HCT116 (cell line): ENCODE data around the gene CARD16. TPM values are rescaled to one million over a fixed set of nuclear protein-coding genes. Genes with fewer than 3 reads are reported as not detected.

Experiments
- ATAC-seq: fragments of 200-7000 bp; cut with Tn5 transposase; 2 replicates; pipeline ENCODE4 v1.9.1; 2020; ENCODE audit warnings: mild to moderate bottlenecking, moderate library complexity
- BruUV-seq: library from RNA; stranded (reverse); fragments of 400-500 nt; replicated peaks from 2 replicates; lab custom pipeline; 2021; lab: Mats Ljungman, UMichigan
- CTCF ChIA-PET: fragments of 300-600 bp; sonication (Branson Sonifier 250); formaldehyde crosslinking; loops from one replicate; lab custom pipeline; 2021; ENCODE audit warnings: antibody characterized with exemption; lab: Charles Lee
- POLR2A ChIA-PET: fragments of 300-600, 350-600 bp; sonication (Branson Sonifier 250); formaldehyde crosslinking; loops from one replicate; lab custom pipeline; 2021; ENCODE audit warnings: antibody characterized with exemption; lab: Charles Lee
- RAD21 ChIA-PET, 2 experiments: fragments of 300-600 bp; sonication (Branson Sonifier 250); formaldehyde crosslinking; loops; one replicate each; lab custom pipeline; 2023; ENCODE audit warnings: low total read pairs in 2 of 2; ENCODE audit not compliant: uncharacterized antibody in 2 of 2, unreplicated experiment in 2 of 2, low non-redundant PET in 1 of 2; lab: Charles Lee
- DNase-seq: peaks from one replicate; pipeline ENCODE4 v3.0.0-alpha.2; 2010; ENCODE audit warnings: low read depth, low spot score
- H2AFZ ChIP-seq: fragments of 200-600 bp; shearing (Covaris generic), sonication (generic); 2 replicates; pipeline ENCODE4 v1.6.1; 2017; ENCODE audit warnings: low read depth, mixed run types, mixed read lengths, antibody characterized with exemption, low read length; ENCODE audit not compliant: poor library complexity, severe bottlenecking
- H3K27ac ChIP-seq: 2 replicates; pipeline ENCODE4 v1.5.1; 2012; ENCODE audit warnings: low read depth, low read length
- H3K27me3 ChIP-seq: fragments of 200-600 bp; sonication (generic); 2 replicates; pipeline ENCODE4 v1.6.1; 2016; ENCODE audit warnings: mixed run types, low read length, mixed read lengths; ENCODE audit not compliant: insufficient read depth
- H3K36me3 ChIP-seq, 2 experiments: fragments of 200-500 bp in 1 of 2; fragments of 200-600 bp in 1 of 2; sonication (Bioruptor generic) in 1 of 2; sonication (generic) in 1 of 2; 2 replicates each; pipeline versions ENCODE4 v1.5.1 to v1.6.1; 2014 to 2016; ENCODE audit warnings: low read length in 2 of 2, inconsistent platforms in 1 of 2, mixed read lengths in 1 of 2, mixed run types in 1 of 2; ENCODE audit not compliant: insufficient read depth in 2 of 2, control insufficient read depth in 1 of 2
- H3K4me1 ChIP-seq, 2 experiments: fragments of 200-600 bp in 1 of 2; sonication (generic) in 1 of 2; 2 replicates each; pipeline versions ENCODE4 v1.5.1 to v1.6.1; 2012 to 2017; ENCODE audit warnings: low read length in 2 of 2, inconsistent platforms in 1 of 2, mild to moderate bottlenecking in 1 of 2, mixed read lengths in 1 of 2, mixed run types in 1 of 2, moderate library complexity in 1 of 2; ENCODE audit not compliant: insufficient read depth in 2 of 2, control insufficient read depth in 1 of 2
- H3K4me2 ChIP-seq: fragments of 200-600 bp; sonication (generic); 2 replicates; pipeline ENCODE4 v1.6.1; 2017; ENCODE audit warnings: mixed run types, low read length, mixed read lengths
- H3K4me3 ChIP-seq, 2 experiments: fragments of 200-600 bp in 1 of 2; sonication (generic) in 1 of 2; replicated peaks in 1 of 2; 2 replicates each; pipeline ENCODE4 v1.5.1; 2011 to 2016; ENCODE audit warnings: low read length in 2 of 2, control low read depth in 1 of 2, low read depth in 1 of 2, mild to moderate bottlenecking in 1 of 2, mixed read lengths in 1 of 2, mixed run types in 1 of 2
- H3K79me2 ChIP-seq: fragments of 200-600 bp; sonication (generic); 2 replicates; pipeline ENCODE4 v1.6.1; 2017; ENCODE audit warnings: mild to moderate bottlenecking, mixed run types, low read length, moderate library complexity, mixed read lengths; ENCODE audit not compliant: insufficient read depth
- H3K9ac ChIP-seq: fragments of 200-600 bp; sonication (generic); 2 replicates; pipeline ENCODE4 v1.6.1; 2016; ENCODE audit warnings: low read length, mixed read lengths
- H3K9me2 ChIP-seq: fragments of 200-600 bp; sonication (generic), shearing (Covaris generic); 2 replicates; pipeline ENCODE4 v1.6.1; 2017; ENCODE audit warnings: mixed run types, mild to moderate bottlenecking, moderate library complexity; ENCODE audit not compliant: insufficient read depth
- H3K9me3 ChIP-seq, 2 experiments: fragments of 200-500 bp in 1 of 2; fragments of 200-600 bp in 1 of 2; sonication (Bioruptor generic) in 1 of 2; sonication (generic) in 1 of 2; 2 replicates each; pipeline ENCODE4 v1.6.1; 2014 to 2017; ENCODE audit warnings: low read length in 2 of 2, mixed read lengths in 2 of 2, inconsistent platforms in 1 of 2, low read depth in 1 of 2, mild to moderate bottlenecking in 1 of 2, mixed run types in 1 of 2, moderate library complexity in 1 of 2; ENCODE audit not compliant: control insufficient read depth in 1 of 2, insufficient read depth in 1 of 2
- H4K20me1 ChIP-seq: fragments of 200-600 bp; sonication (generic), shearing (Covaris generic); 2 replicates; pipeline ENCODE4 v1.6.1; 2017; ENCODE audit warnings: mixed run types, mild to moderate bottlenecking, moderate library complexity; ENCODE audit not compliant: insufficient read depth
- ATF3 ChIP-seq: IDR thresholded peaks from 2 replicates; pipeline ENCODE4 v1.6.1; 2012
- ELF1 ChIP-seq: IDR thresholded peaks from 2 replicates; pipeline ENCODE4 v1.6.1; 2012; ENCODE audit warnings: low read depth, borderline replicate concordance
- EZH2 ChIP-seq: fragments of 200-600 bp; sonication (generic); IDR thresholded peaks from 2 replicates; pipeline ENCODE4 v1.6.1; 2017; ENCODE audit warnings: antibody characterized with exemption, mixed run types
- EZH2phosphoT487 ChIP-seq: fragments of 200-600 bp; IDR thresholded peaks from 2 replicates; pipeline ENCODE4 v1.6.1; 2018; ENCODE audit warnings: antibody characterized with exemption, borderline replicate concordance
- FOSL1 ChIP-seq: IDR thresholded peaks from 2 replicates; pipeline ENCODE4 v1.6.1; 2012; ENCODE audit warnings: low read depth
- JUND ChIP-seq: IDR thresholded peaks from 2 replicates; pipeline ENCODE4 v1.6.1; 2012
- POLR2A ChIP-seq: IDR thresholded peaks from 2 replicates; pipeline ENCODE4 v1.7.0; 2011; ENCODE audit warnings: borderline replicate concordance; ENCODE audit not compliant: insufficient read depth, insufficient read length; ENCODE audit errors: extremely low read depth
- REST ChIP-seq: IDR thresholded peaks from 2 replicates; pipeline ENCODE4 v1.6.1; 2012; ENCODE audit warnings: low read depth
- SP1 ChIP-seq: IDR thresholded peaks from 2 replicates; pipeline ENCODE4 v1.6.1; 2012; ENCODE audit warnings: low read depth
- TCF7L2 ChIP-seq: IDR thresholded peaks from 2 replicates; pipeline ENCODE4 v1.7.0; 2011; ENCODE audit warnings: borderline replicate concordance, inconsistent platforms; ENCODE audit not compliant: insufficient read depth, insufficient read length; ENCODE audit errors: extremely low read depth
- YY1 ChIP-seq: IDR thresholded peaks from 2 replicates; pipeline ENCODE4 v1.6.1; 2011; ENCODE audit warnings: low read length, low read depth, moderate library complexity, mild to moderate bottlenecking; ENCODE audit not compliant: insufficient replicate concordance; ENCODE audit errors: extremely low read depth
- ZBTB33 ChIP-seq: IDR thresholded peaks from 2 replicates; pipeline ENCODE4 v1.6.1; 2011; ENCODE audit warnings: mild to moderate bottlenecking, low read length, moderate library complexity; ENCODE audit not compliant: insufficient replicate concordance; ENCODE audit errors: extremely low read depth
- ZNF274 ChIP-seq: fragments of 200-500 bp; sonication (Bioruptor generic); IDR thresholded peaks from 2 replicates; pipeline ENCODE4 v1.6.1; 2014; ENCODE audit warnings: mild to moderate bottlenecking, low read depth, low read length, inconsistent platforms
- intact Hi-C: fragments of 100-400 bp; cut with micrococcal nuclease; formaldehyde crosslinking; loops from 2 replicates; pipeline ENCODE4 v1.10.0; 2022
- total RNA-seq: library from RNA; stranded (reverse); gene quantifications from one replicate; pipeline ENCODE4 v1.2.1, GENCODE V29; 2021; ENCODE audit not compliant: unreplicated experiment

The CARD16 gene
- total RNA-seq, 1 experiment from 2014 or later, result not detected

- TF ChIP-seq EZH2phosphoT487 (no peak), ATF3 (no peak), POLR2A (no peak), TCF7L2 (no peak), YY1 (no peak), ELF1 (no peak)
These were observed 17.5 kb downstream of the CARD16 start (continued) for GRCh38 chr11:105027678-105028077.

GRCh38 chr11:105024394-105024793 lies 20.7 kb downstream of the CARD16 start:
- intact Hi-C loops, result no loop called here
- Histone ChIP-seq H3K4me2 (no peak overlapping the region), H4K20me1 (no peaks in the 10 kb centered on the region), H3K36me3 (no peaks in the 10 kb centered on the region), H3K4me1 (no peaks in the 10 kb centered on the region), H3K27ac (no peak overlapping the region), H3K9me3 (no peaks in the 10 kb centered on the region), H3K27me3 (no peaks in the 10 kb centered on the region), H3K9ac (no peak overlapping the region), H3K9me2 (no peaks in the 10 kb centered on the region), H2AFZ (no peak overlapping the region), H3K4me3 (no peak overlapping the region), H3K79me2 (no peaks in the 10 kb centered on the region)
- no peak for ATAC-seq
- TF ChIP-seq SP1 (no peak), TCF7L2 (no peak), EZH2 (no peak), FOSL1 (no peak), REST (no peak), ZNF274 (no peak), YY1 (no peak), JUND (no peak), ZBTB33 (no peak)
- no peak for DNase-seq
- BruUV-seq, result no TSS peak
- ChIA-PET CTCF (no interaction called here), POLR2A (no interaction called here), RAD21 (no interaction called here)
